HG02623 (cell line): Measurements from ENCODE around the gene DNAJC15.
A peak's percentile ranks its signal among the peaks of the same experiment; 100 is the strongest.
"Not testable (repeated sequence)": the region's sequence is repeated elsewhere in the genome, so short reads cannot be mapped to it uniquely, and the experiment has no call there.

Source experiments
- ATAC-seq: cut with Tn5 transposase; IDR thresholded peaks from one replicate; pipeline ENCODE4 v1.9.1; 2021; ENCODE audit warnings: moderate library complexity; ENCODE audit not compliant: unreplicated experiment

Gene DNAJC15

GRCh38 chr13:43023289-43023963 is at the start of gene DNAJC15:
Gene DNAJC15 (plus strand): TSS chr13:43023586. CDS start chr13:43023627, 41 bp downstream.
- ATAC-seq = peak; percentile 77

GRCh38 chr13:42976066-42976465 is 47.3 kb upstream of the DNAJC15 start:
- ATAC-seq = no peak

GRCh38 chr13:42977219-42977659 is 46.1 kb upstream of the DNAJC15 start:
- peak; percentile 57 for ATAC-seq

GRCh38 chr13:42981317-42981716 is 42.1 kb upstream of the DNAJC15 start:
- ATAC-seq = no peak

GRCh38 chr13:42981853-42982252 is 41.5 kb upstream of the DNAJC15 start:
- no peak for ATAC-seq

- ATAC-seq = no peak
These were observed 39.4 kb upstream of the DNAJC15 start for GRCh38 chr13:42984026-42984425.

- ATAC-seq = no peak
These were observed 38.7 kb upstream of the DNAJC15 start for GRCh38 chr13:42984691-42985090.

GRCh38 chr13:42985312-42986175 is 37.8 kb upstream of the DNAJC15 start:
- no peak for ATAC-seq

GRCh38 chr13:42986176-42986574 is 37.2 kb upstream of the DNAJC15 start:
- no peak for ATAC-seq

GRCh38 chr13:42990291-42991232 is 32.8 kb upstream of the DNAJC15 start:
- no peak for ATAC-seq

GRCh38 chr13:42991233-42991897 is 32.0 kb upstream of the DNAJC15 start:
- not testable (repeated sequence) for ATAC-seq

GRCh38 chr13:42991898-42992763 is 31.3 kb upstream of the DNAJC15 start, which contains the start of gene EPSTI1:
Gene EPSTI1 (minus strand): TSS chr13:42992241. CDS start chr13:42992165, 76 bp downstream.
- ATAC-seq = peak; percentile 66

- ATAC-seq = peak; percentile 5
These were observed 30.6 kb upstream of the DNAJC15 start for GRCh38 chr13:42992764-42993122.

- ATAC-seq = no peak
These were observed 28.5 kb upstream of the DNAJC15 start for GRCh38 chr13:42994878-42995277.

- no peak for ATAC-seq
These were observed 26.8 kb upstream of the DNAJC15 start for GRCh38 chr13:42996584-42996983.

- ATAC-seq = peak; percentile 52
These were observed 26.0 kb upstream of the DNAJC15 start for GRCh38 chr13:42997381-42997780.

- no peak for ATAC-seq
These were observed 23.9 kb upstream of the DNAJC15 start for GRCh38 chr13:42999491-42999890.

GRCh38 chr13:43000676-43001075 is 22.7 kb upstream of the DNAJC15 start:
- no peak for ATAC-seq

GRCh38 chr13:43002021-43002420 is 21.4 kb upstream of the DNAJC15 start:
- no peak for ATAC-seq
